Gastroesophageal sphincter (tissue), 4 donors: Measurements from ENCODE around the gene SPATA3. TPM values are rescaled to one million over a fixed set of nuclear protein-coding genes. Genes with fewer than 3 reads are reported as not detected.

ENCODE experiments used
- ATAC-seq: fragments of 150-250 bp; one replicate; pipeline ENCODE4 v1.9.1; 2016; ENCODE audit warnings: mild to moderate bottlenecking, moderate library complexity
- H3K27ac ChIP-seq, 4 donors: fragments of 200-600 bp; sonication (generic) in 3 of 4; 1 replicate in 3 of 4; 2 replicates in 1 of 4; pipeline ENCODE4 v1.5.1; 2016 to 2019
- H3K27me3 ChIP-seq: fragments of 200-600 bp; sonication (generic); one replicate; pipeline ENCODE4 v1.5.1; 2019
- H3K36me3 ChIP-seq, 2 donors: fragments of 200-600 bp; sonication (generic); one replicate each; pipeline ENCODE4 v1.5.1; 2019; ENCODE audit warnings: control low read depth in 1 of 2
- H3K4me1 ChIP-seq, 3 donors: fragments of 200-600 bp; sonication (generic); 1 replicate in 2 of 3; 2 replicates in 1 of 3; pipeline ENCODE4 v1.5.1; 2016 to 2019; ENCODE audit warnings: control low read depth in 2 of 3
- H3K4me3 ChIP-seq, 2 donors: fragments of 200-600 bp; sonication (generic); one replicate each; pipeline ENCODE4 v1.5.1; 2019; ENCODE audit warnings: mild to moderate bottlenecking in 1 of 2, moderate library complexity in 1 of 2
- H3K9me3 ChIP-seq, 3 donors: fragments of 200-600 bp; sonication (generic); one replicate each; pipeline ENCODE4 v1.5.1; 2017 to 2019; ENCODE audit warnings: control low read depth in 2 of 3
- EP300 ChIP-seq: sonication (generic); formaldehyde crosslinking; IDR thresholded peaks from one replicate; pipeline ENCODE4 v1.6.1; 2017; ENCODE audit warnings: antibody characterized with exemption, mild to moderate bottlenecking
- POLR2A ChIP-seq, 2 donors: fragments of 450-650 bp; IDR thresholded peaks; one replicate each; pipeline ENCODE4 v1.6.1; 2017; ENCODE audit warnings: antibody characterized with exemption in 2 of 2, mild to moderate bottlenecking in 2 of 2, moderate library complexity in 1 of 2
- POLR2AphosphoS5 ChIP-seq: sonication (generic); formaldehyde crosslinking; IDR thresholded peaks from one replicate; pipeline ENCODE4 v1.6.1; 2017; ENCODE audit warnings: antibody characterized with exemption
- WGBS, 2 donors: methylation state at CpG; one replicate each; pipeline ENCODE4 v1.1.5; 2018; ENCODE audit warnings: low coverage in 1 of 2; 5-methylcytosine and 5-hydroxymethylcytosine counted together
- total RNA-seq, 4 donors: library from RNA; depleted of rRNA; stranded (reverse); fragments of >200 nt; gene quantifications; one replicate each; pipeline ENCODE4 v1.1.0, GENCODE V29; 2016
- TF ChIP-seq, protein P1 (sequence below), 4 experiments: fragments of 200-600 bp in 2 of 4; fragments of 450-650 bp in 2 of 4; sonication (generic) in 1 of 4; IDR thresholded peaks; one replicate each; pipeline ENCODE4 v1.5.1; 2017 to 2019; ENCODE audit warnings: antibody characterized with exemption in 4 of 4, mild to moderate bottlenecking in 2 of 4, moderate library complexity in 2 of 4

The SPATA3 gene
- total RNA-seq, 4 donors from 2014 or later = not detected

DNA sequence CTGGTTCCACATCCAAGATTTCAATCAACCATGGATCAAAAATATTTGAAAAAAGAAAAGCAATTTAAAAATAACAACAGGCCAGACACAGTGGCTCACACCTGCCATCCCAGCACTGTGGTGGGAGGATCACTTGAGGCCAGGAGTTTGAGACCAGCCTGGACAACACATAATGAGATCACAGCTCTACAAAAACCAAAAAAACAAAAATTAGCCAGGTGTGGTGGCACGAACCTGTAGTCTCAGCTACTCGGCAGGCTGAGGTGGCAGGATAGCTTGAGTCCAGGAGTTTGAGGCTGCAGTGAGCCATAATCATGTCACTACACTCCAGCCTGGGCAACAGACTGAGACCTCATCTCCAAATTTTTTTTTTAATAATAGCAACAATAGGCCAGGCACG lies 13.4 kb upstream of the SPATA3 start:
- H3K4me3 ChIP-seq = no peak overlapping the region
- H3K27ac ChIP-seq = no peak overlapping the region
- WGBS, 2 donors = 86 to 100% methylated on average over 1 to 2 of the region's 3 CpGs
- TF ChIP-seq, protein P1, sequence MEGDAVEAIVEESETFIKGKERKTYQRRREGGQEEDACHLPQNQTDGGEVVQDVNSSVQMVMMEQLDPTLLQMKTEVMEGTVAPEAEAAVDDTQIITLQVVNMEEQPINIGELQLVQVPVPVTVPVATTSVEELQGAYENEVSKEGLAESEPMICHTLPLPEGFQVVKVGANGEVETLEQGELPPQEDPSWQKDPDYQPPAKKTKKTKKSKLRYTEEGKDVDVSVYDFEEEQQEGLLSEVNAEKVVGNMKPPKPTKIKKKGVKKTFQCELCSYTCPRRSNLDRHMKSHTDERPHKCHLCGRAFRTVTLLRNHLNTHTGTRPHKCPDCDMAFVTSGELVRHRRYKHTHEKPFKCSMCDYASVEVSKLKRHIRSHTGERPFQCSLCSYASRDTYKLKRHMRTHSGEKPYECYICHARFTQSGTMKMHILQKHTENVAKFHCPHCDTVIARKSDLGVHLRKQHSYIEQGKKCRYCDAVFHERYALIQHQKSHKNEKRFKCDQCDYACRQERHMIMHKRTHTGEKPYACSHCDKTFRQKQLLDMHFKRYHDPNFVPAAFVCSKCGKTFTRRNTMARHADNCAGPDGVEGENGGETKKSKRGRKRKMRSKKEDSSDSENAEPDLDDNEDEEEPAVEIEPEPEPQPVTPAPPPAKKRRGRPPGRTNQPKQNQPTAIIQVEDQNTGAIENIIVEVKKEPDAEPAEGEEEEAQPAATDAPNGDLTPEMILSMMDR (IDR thresholded peaks at IDR 0.05) = no peak
- no peak for TF ChIP-seq POLR2AphosphoS5
- TF ChIP-seq POLR2A (IDR thresholded peaks at IDR 0.05) = no peak
- TF ChIP-seq EP300 = no peak
- ATAC-seq = no peak
- H3K9me3 ChIP-seq = no peaks in the 10 kb centered on the region
- H3K4me1 ChIP-seq = peaks cover 0 to 6% (median 3%) of the 10 kb centered on the region in 3 donors
- H3K27me3 ChIP-seq = peaks cover 17% of the 10 kb centered on the region
- H3K36me3 ChIP-seq = no peaks in the 10 kb centered on the region

DNA sequence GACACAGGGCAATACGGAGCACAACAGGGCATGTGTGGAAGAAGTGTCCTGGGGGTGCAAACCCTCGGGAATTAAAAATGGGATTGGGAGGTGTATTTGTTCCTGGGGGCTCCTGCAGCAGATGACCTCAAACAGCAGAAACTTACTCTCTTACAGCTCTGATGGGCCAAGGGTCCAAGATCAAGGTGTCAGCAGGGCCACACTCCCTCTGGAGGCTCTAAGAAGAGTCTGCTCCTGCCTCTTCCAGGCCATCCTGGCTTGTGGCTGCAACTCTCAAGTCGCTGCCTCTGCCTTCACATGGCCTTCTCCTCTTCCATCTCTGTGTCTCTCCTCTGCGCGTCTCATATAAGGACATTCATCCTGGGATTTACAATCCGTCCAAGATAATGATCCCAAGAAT lies 12.4 kb upstream of the SPATA3 start:
- H3K4me1 ChIP-seq = peaks cover 0 to 6% (median 3%) of the 10 kb centered on the region in 3 donors
- ATAC-seq = no peak
- H3K4me3 ChIP-seq = no peak overlapping the region
- peaks cover 17% of the 10 kb centered on the region for H3K27me3 ChIP-seq
- H3K27ac ChIP-seq = no peak overlapping the region
- 88 to 93% methylated on average over 3 to 6 of the region's 6 CpGs for WGBS, 2 donors
- no peak for TF ChIP-seq EP300
- no peak for TF ChIP-seq POLR2AphosphoS5
- no peak for TF ChIP-seq POLR2A (IDR thresholded peaks at IDR 0.05)
- TF ChIP-seq, protein P1 (IDR thresholded peaks at IDR 0.05) = no peak
- H3K9me3 ChIP-seq = no peaks in the 10 kb centered on the region
- no peaks in the 10 kb centered on the region for H3K36me3 ChIP-seq

DNA sequence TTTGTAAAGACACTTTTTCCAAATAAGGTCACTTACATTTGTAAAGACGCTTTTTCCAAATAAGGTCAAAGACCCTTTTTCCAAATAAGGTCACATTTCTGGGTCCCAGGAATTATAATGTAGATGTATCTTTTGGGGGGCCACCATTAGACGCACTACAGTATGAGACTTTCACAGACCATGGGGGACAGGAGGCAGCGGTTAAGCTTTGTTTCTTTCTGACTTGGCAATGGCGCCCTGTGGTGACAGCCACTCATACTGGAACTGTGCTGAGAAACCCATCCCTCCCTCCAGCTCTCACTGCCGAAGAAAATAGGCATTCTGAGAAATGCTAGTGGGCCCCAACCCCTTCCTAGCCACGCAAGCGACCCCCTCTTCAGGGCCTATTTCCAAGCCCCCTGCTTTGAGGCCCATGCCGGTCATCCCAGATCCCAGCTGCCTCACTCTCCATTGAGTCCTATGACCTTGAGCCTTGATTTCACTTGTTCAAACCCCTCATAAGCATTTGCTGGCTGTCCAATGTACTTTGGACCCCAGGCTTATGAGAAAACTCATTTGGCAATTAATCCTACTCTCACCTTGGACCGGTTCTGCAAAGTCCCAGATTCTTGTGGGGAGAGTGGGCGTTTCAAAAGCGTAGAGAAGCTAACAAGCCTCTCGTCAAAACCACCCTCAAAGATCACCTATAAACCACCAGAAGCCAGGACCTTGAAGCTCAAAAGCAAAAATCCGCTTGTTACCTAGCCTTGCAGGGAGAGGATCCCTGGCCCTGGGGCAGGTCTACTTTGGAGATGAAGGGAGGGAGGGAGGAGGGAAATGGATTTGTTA lies 11.3 kb upstream of the SPATA3 start:
- 90 to 95% methylated on average over 5 to 8 of the region's 13 CpGs for WGBS, 2 donors

DNA sequence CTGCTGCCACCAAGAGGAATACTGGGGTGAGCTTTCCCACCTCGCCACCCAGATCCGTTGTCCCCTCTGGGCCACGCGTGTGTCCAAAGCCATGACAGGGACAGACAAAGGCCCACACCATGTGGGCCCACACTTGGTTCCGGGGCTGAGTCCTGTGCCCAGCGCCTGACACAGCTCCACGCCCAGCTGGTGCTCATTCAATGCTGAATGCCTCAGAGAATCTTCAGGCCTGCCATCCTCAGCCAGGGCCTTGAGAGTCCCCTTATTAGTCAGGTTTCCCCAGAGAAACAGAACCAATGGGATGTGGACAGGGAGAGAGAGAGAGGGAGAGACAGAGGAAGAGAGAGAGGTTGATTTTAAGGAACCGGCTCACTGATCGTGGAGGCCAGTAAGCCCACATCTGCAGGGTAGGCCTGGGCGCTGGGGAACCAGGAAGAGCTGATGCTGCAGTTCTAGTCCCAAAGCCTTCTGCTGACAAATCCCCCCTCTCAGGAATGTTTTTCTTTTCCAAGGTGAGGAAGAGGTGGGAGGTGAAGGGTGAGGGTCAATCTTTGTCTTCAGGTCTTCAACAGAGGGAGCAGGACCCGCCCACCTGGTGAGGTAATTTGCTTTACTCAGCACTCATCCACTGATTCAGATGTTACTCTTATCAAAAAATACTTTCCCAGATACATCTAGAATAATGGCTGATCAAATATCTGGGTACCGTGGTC lies 10.2 kb upstream of the SPATA3 start:
- TF ChIP-seq, protein P1 (IDR thresholded peaks at IDR 0.05) = no peak
- no peak for TF ChIP-seq POLR2A (IDR thresholded peaks at IDR 0.05)
- no peak for TF ChIP-seq POLR2AphosphoS5
- TF ChIP-seq EP300 = no peak
- Histone ChIP-seq H3K27ac (no peak overlapping the region), H3K4me1 (peaks cover 0 to 6% (median 3%) of the 10 kb centered on the region in 3 donors), H3K27me3 (peaks cover 26% of the 10 kb centered on the region), H3K9me3 (peaks cover 0 to 3% (median 0%) of the 10 kb centered on the region in 3 donors), H3K36me3 (no peaks in the 10 kb centered on the region), H3K4me3 (no peak overlapping the region)
- 72 to 81% methylated on average over 2 to 3 of the region's 12 CpGs for WGBS, 2 donors
- ATAC-seq = no peak

More for the DNA sequence above, 11.3 kb upstream of the SPATA3 start:
- TF ChIP-seq, protein P1 (IDR thresholded peaks at IDR 0.05) = no peak
- TF ChIP-seq EP300 = no peak
- Histone ChIP-seq H3K27ac (no peak overlapping the region), H3K36me3 (no peaks in the 10 kb centered on the region), H3K27me3 (peaks cover 17% of the 10 kb centered on the region), H3K4me3 (no peak overlapping the region), H3K9me3 (no peaks in the 10 kb centered on the region), H3K4me1 (peaks cover 0 to 6% (median 3%) of the 10 kb centered on the region in 3 donors)
- ATAC-seq = no peak
